GM10847 (cell line): ENCODE results near the gene DEFB131B.
A peak's percentile ranks its signal among the peaks of the same experiment; 100 is the strongest.
"Not testable (repeated sequence)": the region's sequence is repeated elsewhere in the genome, so short reads cannot be mapped to it uniquely, and the experiment has no call there.

Source experiments
- POLR2A ChIP-seq: IDR thresholded peaks from 2 replicates; pipeline ENCODE4 v1.6.1; 2011; ENCODE audit not compliant: insufficient read length; ENCODE audit errors: extremely low read depth

Gene DEFB131B

GRCh38 chr11:71878059-71878458 lies at the start of gene DEFB131B:
Gene DEFB131B (plus strand): TSS chr11:71878453. CDS start chr11:71878453, 0 bp downstream.
- not testable (repeated sequence) for TF ChIP-seq POLR2A

DNA sequence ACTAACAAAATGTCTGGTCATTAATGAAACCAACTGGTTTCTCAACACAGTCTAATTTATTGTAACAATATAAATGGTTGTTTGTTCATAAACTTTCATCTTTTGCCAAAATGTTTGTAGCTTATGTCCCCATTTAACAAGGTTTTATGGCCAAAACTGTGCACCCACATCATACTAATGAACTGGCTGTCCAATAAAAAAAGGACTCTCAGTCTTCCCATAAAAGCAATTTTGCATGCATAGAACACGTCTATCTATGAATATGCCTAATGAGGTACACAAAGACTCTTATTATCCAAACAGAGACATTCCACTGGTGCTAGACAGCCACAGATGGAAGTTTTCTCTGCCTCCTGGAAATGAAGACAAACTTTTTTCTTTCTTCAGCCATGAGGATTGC lies 45.4 kb upstream of the DEFB131B start, which contains the start of gene DEFB108B:
Gene DEFB108B, plus strand, starts transcription at position 390 of the 400 bp plus-strand sequence. Its CDS starts 0 bp downstream, at position 390.
- not testable (repeated sequence) for TF ChIP-seq POLR2A

DNA sequence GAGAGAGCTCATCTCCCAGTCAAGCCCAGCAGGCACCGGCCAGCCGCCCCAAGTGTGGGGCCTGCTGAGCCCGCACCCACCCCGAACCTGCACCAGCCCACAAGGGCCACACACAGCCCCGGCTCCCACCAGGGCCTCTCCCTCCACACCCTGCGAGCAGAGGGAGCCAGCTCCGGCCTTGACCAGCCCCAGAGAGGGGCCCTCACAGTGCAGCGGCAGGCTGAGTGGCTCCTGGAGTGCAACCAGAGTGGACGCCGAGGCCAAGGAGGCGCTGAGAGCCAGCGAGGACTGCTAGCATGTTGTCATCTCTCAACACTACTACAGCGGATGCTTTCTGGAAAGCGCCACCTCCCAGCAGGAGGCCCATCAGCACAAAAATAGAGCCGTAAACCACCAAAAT lies 34.4 kb upstream of the DEFB131B start:
- no peak for TF ChIP-seq POLR2A

DNA sequence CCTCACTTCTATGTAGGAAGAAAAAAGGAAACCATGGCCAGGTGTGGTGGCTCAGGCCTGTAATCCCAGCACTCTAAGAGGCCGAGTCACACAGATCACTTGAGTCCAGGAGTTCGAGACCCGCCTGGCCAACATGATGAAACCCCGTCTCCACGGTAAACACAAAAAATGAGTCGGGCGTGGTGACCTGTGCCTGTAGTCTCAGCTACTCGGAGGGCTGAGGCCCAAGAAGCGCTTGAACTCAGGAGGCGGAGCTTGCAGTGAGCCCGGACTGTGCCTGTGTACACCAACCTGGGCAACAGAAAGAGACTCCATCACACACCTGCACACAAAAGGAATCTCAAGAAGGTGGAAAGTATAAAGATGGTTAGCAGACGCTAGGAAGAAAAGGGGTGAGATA lies 17.7 kb downstream of the DEFB131B start:
- TF ChIP-seq POLR2A = no peak

DNA sequence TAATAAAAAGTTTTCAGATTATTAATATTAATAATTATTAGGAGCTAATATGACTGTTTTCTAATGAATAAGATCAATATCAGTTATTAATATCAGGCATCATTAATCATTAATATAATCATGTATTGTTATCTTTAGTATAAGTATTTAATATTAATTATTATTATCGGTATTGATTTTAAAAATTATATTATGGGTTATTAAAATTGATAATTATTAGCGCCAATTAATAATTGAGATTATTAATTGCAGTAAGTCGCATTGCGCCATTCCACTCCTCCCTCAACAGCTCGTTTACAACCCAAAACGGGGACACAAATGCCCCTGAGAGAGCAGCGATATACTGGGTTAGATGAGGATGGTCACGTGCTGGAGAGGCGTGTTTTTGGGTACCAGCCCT lies 30.0 kb downstream of the DEFB131B start:
- TF ChIP-seq POLR2A = no peak

- TF ChIP-seq POLR2A = no peak
Observed at GRCh38 chr11:71913756-71914526, 35.7 kb downstream of the DEFB131B start.

DNA sequence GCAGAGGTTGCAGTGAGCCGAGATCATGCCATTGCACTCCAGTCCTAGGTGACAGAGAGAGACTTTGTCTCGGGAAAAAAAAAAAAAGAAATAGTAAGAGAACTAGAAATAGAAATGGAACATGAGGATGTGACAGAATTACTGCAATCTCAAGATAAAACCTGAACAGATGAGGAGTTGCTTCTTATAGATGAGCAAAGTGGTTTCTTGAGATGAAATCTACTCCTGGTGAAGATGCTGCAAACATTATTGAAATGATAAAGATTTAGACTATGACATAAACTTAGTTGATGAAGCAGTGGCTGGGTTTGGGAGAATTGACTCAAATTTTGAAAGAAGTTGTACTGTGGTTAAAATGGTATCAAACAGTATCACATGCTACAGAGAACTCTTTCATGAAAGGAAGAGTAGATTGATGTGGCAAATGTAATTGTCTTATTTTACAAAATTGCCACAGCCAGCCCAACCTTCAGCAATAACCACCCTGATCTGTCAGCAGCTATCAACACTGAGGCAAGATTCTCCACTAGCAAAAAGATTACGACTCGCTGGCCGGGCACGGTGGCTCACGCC lies 36.5 kb downstream of the DEFB131B start:
- TF ChIP-seq POLR2A = no peak

DNA sequence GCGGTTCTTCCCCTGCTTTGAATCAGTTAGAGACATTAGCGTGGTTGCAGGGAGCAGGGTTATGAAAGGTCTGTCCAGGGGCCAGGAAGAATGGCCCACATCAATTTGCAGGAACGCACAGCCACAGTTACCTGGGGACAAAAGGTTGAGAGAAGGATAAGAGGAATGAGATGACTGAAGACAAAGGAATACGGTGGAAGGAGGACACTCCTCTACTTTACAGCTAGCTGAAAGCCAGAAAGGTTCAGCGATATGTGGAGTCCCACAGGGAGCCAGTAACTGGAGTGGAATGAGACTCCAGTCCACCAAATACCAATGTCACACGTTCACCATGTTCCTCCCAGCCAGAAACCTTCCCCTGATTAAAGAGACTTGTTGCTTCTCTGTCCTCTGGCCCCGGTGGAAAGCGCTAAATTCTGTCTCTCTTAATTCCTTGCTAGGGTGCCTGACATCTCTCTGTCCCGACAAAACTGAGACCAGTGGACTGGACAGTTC lies 39.4 kb downstream of the DEFB131B start:
- no peak for TF ChIP-seq POLR2A

- peak; percentile 47 for TF ChIP-seq POLR2A
Observed at GRCh38 chr11:71927820-71928736, 49.8 kb downstream of the DEFB131B start, which contains the start of gene XNDC1N. Gene XNDC1N (minus strand): TSS chr11:71928594. CDS start chr11:71923353, 5,241 bp downstream.

GRCh38 chr11:71928737-71929443 lies 50.6 kb downstream of the DEFB131B start, which contains the start of gene RNF121:
Gene RNF121 (plus strand): TSS chr11:71929046. CDS start chr11:71929062, 16 bp downstream.
- peak; percentile 84 for TF ChIP-seq POLR2A

DNA sequence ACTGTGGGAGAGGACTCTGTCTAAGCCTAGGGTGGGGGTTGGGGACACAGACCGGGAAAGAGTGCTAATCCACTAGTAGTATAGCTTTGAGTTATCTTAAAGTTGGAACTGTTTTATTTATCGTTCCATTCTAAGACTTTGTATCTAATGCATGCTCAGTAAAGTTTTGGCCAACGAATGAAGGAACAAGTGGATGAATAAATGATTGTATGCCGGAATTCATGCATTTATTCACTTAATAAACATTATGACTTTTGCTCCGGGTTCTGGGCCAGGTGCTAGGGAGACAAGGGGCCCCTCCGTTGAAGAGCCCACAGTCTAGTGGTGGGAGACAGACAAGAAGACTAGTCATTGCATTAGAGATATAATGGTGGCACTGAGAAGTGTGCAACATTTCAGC lies 51.2 kb downstream of the DEFB131B start:
- no peak for TF ChIP-seq POLR2A

GRCh38 chr11:71930556-71931244 lies 52.4 kb downstream of the DEFB131B start:
- TF ChIP-seq POLR2A = no peak

GRCh38 chr11:71931245-71931602 lies 53.0 kb downstream of the DEFB131B start:
- no peak for TF ChIP-seq POLR2A

DNA sequence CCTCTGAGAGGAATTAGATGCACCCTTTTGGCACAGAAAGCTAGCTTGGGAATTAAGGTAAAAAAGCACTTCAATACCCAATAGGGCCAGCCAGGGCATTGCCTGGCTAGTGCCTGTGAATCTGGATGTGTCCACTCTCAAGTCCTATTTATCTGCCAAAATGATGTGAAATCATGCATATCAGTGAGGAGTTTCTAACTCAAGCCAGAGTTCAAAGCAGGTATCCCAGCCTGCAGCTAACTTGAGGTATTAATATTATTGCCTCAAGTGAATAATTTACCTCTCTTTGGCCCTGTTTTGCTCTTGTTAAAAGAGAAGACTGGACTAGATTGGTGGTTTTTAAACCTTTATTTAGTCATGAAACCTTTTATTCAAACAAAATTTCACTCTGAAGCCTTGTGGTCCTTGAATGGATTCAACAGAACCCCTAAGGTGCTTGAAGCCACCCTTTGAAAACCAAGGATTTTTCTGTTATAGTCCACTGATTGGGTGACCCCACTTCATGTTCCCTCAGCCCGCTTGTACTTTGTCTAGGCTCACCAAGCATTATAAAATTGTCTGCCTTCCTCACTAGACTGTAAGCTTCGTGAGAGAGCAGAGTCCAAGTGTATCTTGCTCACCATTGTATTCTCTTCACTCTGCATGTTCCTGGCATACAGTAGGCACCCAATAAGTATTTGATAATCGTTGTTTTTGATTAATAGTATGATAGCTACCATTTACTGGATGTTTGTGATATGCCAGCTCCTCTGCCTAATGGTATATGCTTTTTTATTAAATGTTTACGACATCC lies 55.1 kb downstream of the DEFB131B start:
- TF ChIP-seq POLR2A = no peak
